ENCODE measurements around the gene MORN2.

Gene MORN2

GRCh38 chr2:38889575-38889974, 13.8 kb downstream of the MORN2 start, which contains the start of gene ARHGEF33:
ARHGEF33 (plus strand) TSS chr2:38889875; CDS start chr2:38919448, 29,573 bp downstream.
- no peak for DNase-seq (ENCODE audit: low read depth in 2 of 2)

GRCh38 chr2:38892819-38893218, 17.0 kb downstream of the MORN2 start:
- DNase-seq (ENCODE audit: low read depth in 2 of 2): no peak

DNA sequence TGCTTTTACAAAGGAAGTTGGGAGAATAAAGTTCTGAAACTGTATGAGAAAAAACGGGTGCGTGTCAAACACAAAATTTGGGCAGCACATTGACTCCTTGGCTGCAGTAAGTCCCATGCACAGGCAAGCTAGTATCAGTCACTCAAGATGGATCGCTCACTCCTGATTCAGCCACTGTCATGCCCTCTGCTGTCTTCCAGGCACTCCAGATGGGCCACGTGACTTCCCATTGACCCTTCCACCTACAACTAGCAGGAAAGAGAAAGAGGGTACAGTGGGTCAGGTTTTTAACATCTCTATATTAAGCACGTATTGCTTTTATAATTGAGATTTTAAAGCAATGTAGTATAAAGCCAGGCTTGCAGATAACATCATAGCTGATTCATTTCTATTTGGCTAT, 22.5 kb downstream of the MORN2 start:
- DNase-seq (ENCODE audit: low read depth in 2 of 2): no peak

- no peak for DNase-seq (ENCODE audit: low read depth in 2 of 2)
Observed at GRCh38 chr2:38900726-38901125, 24.9 kb downstream of the MORN2 start.

- no peak for DNase-seq (ENCODE audit: low read depth in 2 of 2)
Observed at GRCh38 chr2:38905251-38905650, 29.5 kb downstream of the MORN2 start.

GRCh38 chr2:38907242-38907641, 31.5 kb downstream of the MORN2 start:
- DNase-seq (ENCODE audit: low read depth in 2 of 2): no peak

DNA sequence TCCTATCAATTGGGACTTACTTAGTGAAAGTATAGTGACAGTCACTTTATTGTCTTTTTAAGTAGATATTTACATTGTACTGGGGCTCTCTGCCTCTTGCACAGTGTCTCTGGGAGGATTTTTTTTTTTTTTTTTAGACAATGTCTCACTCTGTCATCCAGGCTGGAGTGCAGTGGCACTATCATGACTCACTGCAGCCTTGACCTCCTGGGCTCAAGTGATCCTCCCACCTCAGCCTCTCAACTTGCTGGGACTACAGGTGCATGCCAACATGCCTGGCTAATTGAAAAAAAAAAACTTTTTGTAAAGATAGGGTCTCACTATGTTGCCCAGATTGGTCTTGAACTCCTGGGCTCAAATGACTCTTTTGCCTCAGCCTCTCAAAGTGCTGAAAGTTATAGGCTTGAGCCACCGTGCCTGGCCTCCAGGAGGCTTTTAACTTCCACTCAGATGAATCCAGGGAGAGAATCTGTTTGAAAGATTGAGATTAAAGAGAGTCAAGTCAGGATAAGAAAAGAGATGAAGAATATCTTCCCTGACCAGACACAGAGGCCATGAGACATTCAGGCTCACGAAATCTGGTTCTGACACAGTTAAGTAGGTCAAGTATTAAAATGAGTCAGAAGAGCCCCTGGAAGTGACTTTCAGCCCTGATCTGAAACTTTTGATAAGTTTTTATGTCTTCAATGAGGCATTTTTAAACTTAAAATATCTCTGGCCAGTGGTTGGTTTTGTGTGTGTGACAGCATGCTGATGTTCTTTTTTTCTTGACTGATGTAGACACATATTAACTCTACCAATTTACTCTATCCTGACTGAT, 32.2 kb downstream of the MORN2 start:
- no peak for DNase-seq (ENCODE audit: low read depth in 2 of 2)

GRCh38 chr2:38909872-38910271, 34.1 kb downstream of the MORN2 start:
- DNase-seq (ENCODE audit: low read depth in 2 of 2): no peak

DNA sequence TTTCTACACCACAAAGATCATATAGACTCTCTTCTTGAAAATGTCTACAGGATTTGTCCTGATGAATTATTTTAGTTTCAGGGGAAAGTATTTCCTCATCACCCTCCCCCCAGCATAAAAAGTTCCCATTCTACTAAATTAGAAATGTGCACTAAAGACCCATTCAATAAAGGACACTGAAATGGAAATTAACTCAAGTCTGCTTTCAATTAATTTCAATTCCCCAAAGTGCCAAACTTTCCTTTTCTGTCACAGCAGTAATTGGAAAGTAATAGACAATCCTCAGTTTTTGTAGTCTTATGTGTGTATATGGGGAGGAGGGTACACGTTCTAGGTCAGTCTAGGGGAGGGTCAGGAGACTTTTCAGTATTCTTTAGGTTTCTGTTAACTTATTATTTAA, 35.4 kb downstream of the MORN2 start:
- no peak for DNase-seq (ENCODE audit: low read depth in 2 of 2)

GRCh38 chr2:38912619-38913018, 36.8 kb downstream of the MORN2 start:
- no peak for DNase-seq (ENCODE audit: low read depth in 2 of 2)

GRCh38 chr2:38922389-38922788, 46.6 kb downstream of the MORN2 start:
- no peak for DNase-seq (ENCODE audit: low read depth in 2 of 2)

DNA sequence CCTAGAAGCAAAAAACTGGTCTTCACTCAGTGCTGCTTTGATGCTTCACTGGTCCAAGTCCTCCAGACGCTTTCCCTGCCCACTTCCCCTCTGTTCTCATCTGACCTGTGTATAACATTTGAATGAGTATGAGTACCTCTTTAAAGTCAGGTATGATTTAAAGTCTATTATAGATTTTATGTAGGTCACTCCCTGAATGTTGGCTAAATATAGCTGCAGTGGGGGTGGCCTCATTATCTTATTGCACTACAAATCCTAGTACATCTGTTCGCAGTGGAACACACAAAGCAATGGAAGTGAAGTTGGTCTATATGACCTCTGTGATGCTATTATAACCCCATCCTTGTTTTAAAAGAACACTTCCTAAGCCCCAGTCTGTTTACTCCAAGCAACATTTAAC, 47.1 kb downstream of the MORN2 start:
- DNase-seq (ENCODE audit: low read depth in 2 of 2): no peak

- no peak for DNase-seq (ENCODE audit: low read depth in 2 of 2)
Observed at GRCh38 chr2:38925982-38926381, 50.2 kb downstream of the MORN2 start.

GRCh38 chr2:38930600-38930999, 54.8 kb downstream of the MORN2 start:
- no peak for DNase-seq (ENCODE audit: low read depth in 2 of 2)

All from stimulated activated CD8-positive, alpha-beta memory T cell treated with anti-CD3 and anti-CD28 coated beads, Interleukin-7, amount 100 ng/mL, for 4 hours (primary cell).